ENCODE data around the gene MCTP2.

MCTP2 gene

GRCh38 chr15:94306700-94307650, 75.6 kb downstream of the MCTP2 start:
- DNase-seq: no peak

- DNase-seq: no peak
These were observed 81.6 kb downstream of the MCTP2 start for GRCh38 chr15:94312946-94313345.

GRCh38 chr15:94314639-94315038, 83.3 kb downstream of the MCTP2 start:
- DNase-seq: no peak

- no peak for DNase-seq
These were observed 85.8 kb downstream of the MCTP2 start for GRCh38 chr15:94317211-94317610.

- no peak for DNase-seq
These were observed 90.8 kb downstream of the MCTP2 start for GRCh38 chr15:94322141-94322540.

- DNase-seq: no peak
These were observed 91.7 kb downstream of the MCTP2 start for GRCh38 chr15:94323076-94323475.

- peak; percentile 54 for DNase-seq
These were observed 92.9 kb downstream of the MCTP2 start for GRCh38 chr15:94324117-94324826.

GRCh38 chr15:94324835-94325767, 93.7 kb downstream of the MCTP2 start:
- no peak for DNase-seq

- DNase-seq: no peak
These were observed 96.1 kb downstream of the MCTP2 start for GRCh38 chr15:94327356-94327936.

GRCh38 chr15:94331731-94332130, 100.4 kb downstream of the MCTP2 start:
- no peak for DNase-seq

GRCh38 chr15:94335616-94336015, 104.3 kb downstream of the MCTP2 start:
- DNase-seq: no peak

GRCh38 chr15:94336817-94337467, 105.6 kb downstream of the MCTP2 start:
- DNase-seq: no peak

- DNase-seq: no peak
These were observed 107.0 kb downstream of the MCTP2 start for GRCh38 chr15:94338243-94338846.

- no peak for DNase-seq
These were observed 114.9 kb downstream of the MCTP2 start for GRCh38 chr15:94346282-94346681.

- no peak for DNase-seq
These were observed 116.7 kb downstream of the MCTP2 start for GRCh38 chr15:94348084-94348483.

- DNase-seq: no peak
These were observed 119.7 kb downstream of the MCTP2 start for GRCh38 chr15:94351031-94351535.

- DNase-seq: no peak
These were observed 121.5 kb downstream of the MCTP2 start for GRCh38 chr15:94352636-94353487.

GRCh38 chr15:94353488-94353820, 122.1 kb downstream of the MCTP2 start:
- DNase-seq: no peak

- no peak for DNase-seq
These were observed 123.3 kb downstream of the MCTP2 start for GRCh38 chr15:94354655-94355054.

- no peak for DNase-seq
These were observed 128.4 kb downstream of the MCTP2 start for GRCh38 chr15:94359716-94360115.
